B cell (primary cell): ENCODE results near the gene CAPN11.

ENCODE experiments used
- CTCF ChIP-seq: fragments of 200-600 bp; IDR thresholded peaks from one replicate; pipeline ENCODE4 v1.8.0; 2022; ENCODE audit warnings: antibody characterized with exemption, mild to moderate bottlenecking
- EZH2 ChIP-seq: IDR thresholded peaks from 2 replicates; pipeline ENCODE4 v1.6.1; 2012; ENCODE audit warnings: borderline replicate concordance, low read depth, mild to moderate bottlenecking, moderate library complexity, low read length; ENCODE audit not compliant: insufficient read depth, poor library complexity, severe bottlenecking

DNA sequence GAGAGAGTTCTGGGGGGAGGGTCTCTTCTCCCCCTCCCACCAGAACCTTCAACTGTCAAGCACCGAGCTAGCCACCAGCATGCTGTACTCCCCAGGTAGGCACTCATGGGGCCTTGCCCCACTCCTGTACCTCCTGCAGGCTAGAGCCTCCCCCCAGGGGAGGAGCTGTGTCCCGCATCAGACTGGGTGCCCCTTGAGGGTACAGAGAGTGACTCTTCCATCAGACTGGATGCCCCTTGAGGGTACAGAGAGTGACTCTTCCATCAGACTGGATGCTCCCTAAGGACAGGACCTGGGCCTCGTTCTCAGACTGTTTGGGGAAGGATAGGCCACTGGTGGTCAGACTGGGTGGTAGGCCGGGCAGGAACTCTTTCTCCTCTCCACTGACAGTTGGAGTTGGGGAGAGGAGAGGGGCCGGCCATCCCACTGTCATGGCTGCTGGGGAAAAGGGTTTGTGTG lies at the start of gene CAPN11:
- TF ChIP-seq CTCF (no peak), EZH2 (no peak)
